ENCODE measurements around the gene SLC38A1.

DNA sequence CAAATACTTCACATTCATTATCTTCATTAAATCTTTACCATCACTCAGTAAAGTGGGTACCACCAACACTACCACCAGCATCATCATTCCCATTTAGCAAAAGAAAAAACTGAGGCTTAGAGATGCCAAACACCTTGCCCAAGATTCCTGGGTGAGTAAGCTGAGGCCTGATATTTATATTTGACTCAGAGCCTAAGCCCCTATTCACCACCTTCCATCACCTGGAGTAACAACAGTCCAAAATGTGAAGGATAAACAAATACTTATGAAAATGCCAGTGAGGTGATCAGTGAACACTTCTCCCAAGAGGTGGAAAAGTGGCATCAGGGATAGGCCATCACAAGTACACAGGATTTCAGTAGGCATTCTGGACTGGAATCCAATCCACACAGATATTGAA is 3.7 kb downstream of the SLC38A1 start:
- TF ChIP-seq, protein P1, sequence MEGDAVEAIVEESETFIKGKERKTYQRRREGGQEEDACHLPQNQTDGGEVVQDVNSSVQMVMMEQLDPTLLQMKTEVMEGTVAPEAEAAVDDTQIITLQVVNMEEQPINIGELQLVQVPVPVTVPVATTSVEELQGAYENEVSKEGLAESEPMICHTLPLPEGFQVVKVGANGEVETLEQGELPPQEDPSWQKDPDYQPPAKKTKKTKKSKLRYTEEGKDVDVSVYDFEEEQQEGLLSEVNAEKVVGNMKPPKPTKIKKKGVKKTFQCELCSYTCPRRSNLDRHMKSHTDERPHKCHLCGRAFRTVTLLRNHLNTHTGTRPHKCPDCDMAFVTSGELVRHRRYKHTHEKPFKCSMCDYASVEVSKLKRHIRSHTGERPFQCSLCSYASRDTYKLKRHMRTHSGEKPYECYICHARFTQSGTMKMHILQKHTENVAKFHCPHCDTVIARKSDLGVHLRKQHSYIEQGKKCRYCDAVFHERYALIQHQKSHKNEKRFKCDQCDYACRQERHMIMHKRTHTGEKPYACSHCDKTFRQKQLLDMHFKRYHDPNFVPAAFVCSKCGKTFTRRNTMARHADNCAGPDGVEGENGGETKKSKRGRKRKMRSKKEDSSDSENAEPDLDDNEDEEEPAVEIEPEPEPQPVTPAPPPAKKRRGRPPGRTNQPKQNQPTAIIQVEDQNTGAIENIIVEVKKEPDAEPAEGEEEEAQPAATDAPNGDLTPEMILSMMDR (IDR thresholded peaks at IDR 0.05 in 8 of 11, conservative IDR thresholded peaks at IDR 0.05 in 3 of 11), result no peak
- no peak for TF ChIP-seq POLR2A (IDR thresholded peaks at IDR 0.05)
